ENCODE measurements around the gene FBXL16. TPM values are rescaled to one million over a fixed set of nuclear protein-coding genes. Genes with fewer than 3 reads are reported as not detected.

FBXL16 gene
- total and polyA plus RNA-seq, 2 of the 13 experiments (the other 11 are each of a cell fraction or from before 2014, with no cell fraction given) = 0.22 to 2.0 TPM

GRCh38 chr16:720990-721764, 15.6 kb upstream of the FBXL16 start, which contains the start of gene ANTKMT (continued):
- TF ChIP-seq, protein P1, sequence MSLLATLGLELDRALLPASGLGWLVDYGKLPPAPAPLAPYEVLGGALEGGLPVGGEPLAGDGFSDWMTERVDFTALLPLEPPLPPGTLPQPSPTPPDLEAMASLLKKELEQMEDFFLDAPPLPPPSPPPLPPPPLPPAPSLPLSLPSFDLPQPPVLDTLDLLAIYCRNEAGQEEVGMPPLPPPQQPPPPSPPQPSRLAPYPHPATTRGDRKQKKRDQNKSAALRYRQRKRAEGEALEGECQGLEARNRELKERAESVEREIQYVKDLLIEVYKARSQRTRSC (CRISPR knock-in tag; IDR thresholded peaks at IDR 0.05; ENCODE audit: low read depth) = peak; percentile 70; the same call in 1 of the 2 replicates
- TF ChIP-seq TGIF2 (CRISPR knock-in tag; IDR thresholded peaks at IDR 0.05) (0 out of 2 replicates have a peak, but pooled peaks have one; percentile 34), SP140L (CRISPR knock-in tag; IDR thresholded peaks at IDR 0.05; ENCODE audit: borderline replicate concordance) (no peak), ZBTB25 (CRISPR knock-in tag; IDR thresholded peaks at IDR 0.05) (no peak; the same call in 1 of the 2 replicates), NR3C1 (CRISPR knock-in tag; IDR thresholded peaks at IDR 0.05) (no peak), FOXC1 (CRISPR knock-in tag; IDR thresholded peaks at IDR 0.05; ENCODE audit: borderline replicate concordance) (peak; percentile 66), RBFOX2 (IDR thresholded peaks at IDR 0.05; ENCODE audit: low read depth, low read length) (peak; percentile 96), SNAPC2 (CRISPR knock-in tag; IDR thresholded peaks at IDR 0.05) (no peak), SP4 (CRISPR knock-in tag; IDR thresholded peaks at IDR 0.05) (peak; percentile 94), MYNN (CRISPR knock-in tag; IDR thresholded peaks at IDR 0.05; ENCODE audit: low read depth) (no peak), ZNF790 (CRISPR knock-in tag; IDR thresholded peaks at IDR 0.05; ENCODE audit: borderline replicate concordance) (no peak; the same call in 1 of the 2 replicates), ZNF577 (CRISPR knock-in tag; IDR thresholded peaks at IDR 0.05; ENCODE audit: borderline replicate concordance, low read depth) (no peak), IKZF1 (IDR thresholded peaks at IDR 0.05) (no peak), MXI1 (IDR thresholded peaks at IDR 0.05; ENCODE audit: borderline replicate concordance, low read depth, low read length) (peak; percentile 40; the same call in 1 of the 3 replicates), HOXA7 (CRISPR knock-in tag; IDR thresholded peaks at IDR 0.05) (no peak), ZNF441 (CRISPR knock-in tag; IDR thresholded peaks at IDR 0.05; ENCODE audit: borderline replicate concordance) (no peak; the same call in 1 of the 2 replicates), SMARCC2 (IDR thresholded peaks at IDR 0.05) (no peak), MTF2 (CRISPR knock-in tag; IDR thresholded peaks at IDR 0.05; ENCODE audit: borderline replicate concordance) (no peak), BRCA1 (CRISPR knock-in tag; IDR thresholded peaks at IDR 0.05) (no peak), TCF7 (IDR thresholded peaks at IDR 0.05; ENCODE audit: low read depth) (no peak)
- TF ChIP-seq, protein P2, sequence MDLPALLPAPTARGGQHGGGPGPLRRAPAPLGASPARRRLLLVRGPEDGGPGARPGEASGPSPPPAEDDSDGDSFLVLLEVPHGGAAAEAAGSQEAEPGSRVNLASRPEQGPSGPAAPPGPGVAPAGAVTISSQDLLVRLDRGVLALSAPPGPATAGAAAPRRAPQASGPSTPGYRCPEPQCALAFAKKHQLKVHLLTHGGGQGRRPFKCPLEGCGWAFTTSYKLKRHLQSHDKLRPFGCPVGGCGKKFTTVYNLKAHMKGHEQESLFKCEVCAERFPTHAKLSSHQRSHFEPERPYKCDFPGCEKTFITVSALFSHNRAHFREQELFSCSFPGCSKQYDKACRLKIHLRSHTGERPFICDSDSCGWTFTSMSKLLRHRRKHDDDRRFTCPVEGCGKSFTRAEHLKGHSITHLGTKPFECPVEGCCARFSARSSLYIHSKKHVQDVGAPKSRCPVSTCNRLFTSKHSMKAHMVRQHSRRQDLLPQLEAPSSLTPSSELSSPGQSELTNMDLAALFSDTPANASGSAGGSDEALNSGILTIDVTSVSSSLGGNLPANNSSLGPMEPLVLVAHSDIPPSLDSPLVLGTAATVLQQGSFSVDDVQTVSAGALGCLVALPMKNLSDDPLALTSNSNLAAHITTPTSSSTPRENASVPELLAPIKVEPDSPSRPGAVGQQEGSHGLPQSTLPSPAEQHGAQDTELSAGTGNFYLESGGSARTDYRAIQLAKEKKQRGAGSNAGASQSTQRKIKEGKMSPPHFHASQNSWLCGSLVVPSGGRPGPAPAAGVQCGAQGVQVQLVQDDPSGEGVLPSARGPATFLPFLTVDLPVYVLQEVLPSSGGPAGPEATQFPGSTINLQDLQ (CRISPR knock-in tag; IDR thresholded peaks at IDR 0.05) = no peak; the same call in 1 of the 2 replicates
- TF ChIP-seq, protein P3, sequence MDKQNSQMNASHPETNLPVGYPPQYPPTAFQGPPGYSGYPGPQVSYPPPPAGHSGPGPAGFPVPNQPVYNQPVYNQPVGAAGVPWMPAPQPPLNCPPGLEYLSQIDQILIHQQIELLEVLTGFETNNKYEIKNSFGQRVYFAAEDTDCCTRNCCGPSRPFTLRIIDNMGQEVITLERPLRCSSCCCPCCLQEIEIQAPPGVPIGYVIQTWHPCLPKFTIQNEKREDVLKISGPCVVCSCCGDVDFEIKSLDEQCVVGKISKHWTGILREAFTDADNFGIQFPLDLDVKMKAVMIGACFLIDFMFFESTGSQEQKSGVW (CRISPR knock-in tag; IDR thresholded peaks at IDR 0.05; ENCODE audit: borderline replicate concordance) = no peak
- TF ChIP-seq, protein P4, sequence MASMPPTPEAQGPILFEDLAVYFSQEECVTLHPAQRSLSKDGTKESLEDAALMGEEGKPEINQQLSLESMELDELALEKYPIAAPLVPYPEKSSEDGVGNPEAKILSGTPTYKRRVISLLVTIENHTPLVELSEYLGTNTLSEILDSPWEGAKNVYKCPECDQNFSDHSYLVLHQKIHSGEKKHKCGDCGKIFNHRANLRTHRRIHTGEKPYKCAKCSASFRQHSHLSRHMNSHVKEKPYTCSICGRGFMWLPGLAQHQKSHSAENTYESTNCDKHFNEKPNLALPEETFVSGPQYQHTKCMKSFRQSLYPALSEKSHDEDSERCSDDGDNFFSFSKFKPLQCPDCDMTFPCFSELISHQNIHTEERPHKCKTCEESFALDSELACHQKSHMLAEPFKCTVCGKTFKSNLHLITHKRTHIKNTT (CRISPR knock-in tag; IDR thresholded peaks at IDR 0.05) = no peak
- TF ChIP-seq, protein P5, sequence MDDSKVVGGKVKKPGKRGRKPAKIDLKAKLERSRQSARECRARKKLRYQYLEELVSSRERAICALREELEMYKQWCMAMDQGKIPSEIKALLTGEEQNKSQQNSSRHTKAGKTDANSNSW (CRISPR knock-in tag; IDR thresholded peaks at IDR 0.05; ENCODE audit: borderline replicate concordance) = no peak
